Mucosa of descending colon (tissue), 3 donors: Measurements from ENCODE around the gene HDX. TPM values are rescaled to one million over a fixed set of nuclear protein-coding genes. Genes with fewer than 3 reads are reported as not detected.

ENCODE experiments used
- ATAC-seq: fragments of 200-7000 bp; cut with Tn5 transposase; one replicate; pipeline ENCODE4 v1.9.1; 2020; ENCODE audit warnings: mild to moderate bottlenecking, moderate library complexity
- DNase-seq, 3 donors: peaks; one replicate each; pipeline ENCODE4 v3.0.0-alpha.2; 2020
- H3K36me3 ChIP-seq: fragments of 200-600 bp; one replicate; pipeline ENCODE4 v1.8.0; 2021; ENCODE audit warnings: low read depth, mild to moderate bottlenecking
- H3K4me1 ChIP-seq: fragments of 200-600 bp; one replicate; pipeline ENCODE4 v1.8.0; 2021; ENCODE audit warnings: low read depth, mild to moderate bottlenecking
- H3K4me3 ChIP-seq: fragments of 200-600 bp; one replicate; pipeline ENCODE4 v1.8.0; 2021; ENCODE audit warnings: mild to moderate bottlenecking
- H3K9me3 ChIP-seq: fragments of 200-600 bp; one replicate; pipeline ENCODE4 v1.8.0; 2021; ENCODE audit warnings: mild to moderate bottlenecking
- CTCF ChIP-seq: fragments of 200-600 bp; IDR thresholded peaks from one replicate; pipeline ENCODE4 v1.8.0; 2022; ENCODE audit warnings: antibody characterized with exemption, mild to moderate bottlenecking
- intact Hi-C, 2 donors: fragments of 100-400 bp; cut with DNase I in 1 of 2; cut with micrococcal nuclease in 1 of 2; formaldehyde crosslinking; loops; one replicate each; pipeline versions ENCODE4 v1.11.0 to v1.11.1; 2022; cut with DNase I, micrococcal nuclease
- total RNA-seq, 3 donors: library from RNA; stranded (reverse); fragmentation: NEBNext Ultra II Directional in 2 of 3; extraction: Animal tissue kit (Norgen Biotek cat#: 25700) in 2 of 3; gene quantifications; one replicate each; pipeline versions ENCODE4 v1.2.1 to v1.2.4, GENCODE V29; 2021 to 2023
- donor health status: DM: no; HTN: no; CAD: no; lungs with moderate emphysema.
- donor health status: DM: no; HTN: no; CAD: no.
- donor health status: DM: no; HTN: yes; CAD: no.

The HDX gene
- total RNA-seq, 3 donors from 2014 or later: 2.0 to 8.6 (median 2.3) TPM

GRCh38 chrX:84362184-84362838, 139.9 kb downstream of the HDX start:
- Histone ChIP-seq H3K4me3 (no peak overlapping the region), H3K36me3 (no peaks in the 10 kb centered on the region), H3K9me3 (no peaks in the 10 kb centered on the region), H3K4me1 (no peaks in the 10 kb centered on the region)
- ATAC-seq (no peak), DNase-seq (no peak)
- intact Hi-C loops: no loop called here
- no peak for TF ChIP-seq CTCF

GRCh38 chrX:84358271-84358670, 144.0 kb downstream of the HDX start:
- DNase-seq: no peak
- Histone ChIP-seq H3K4me1 (no peaks in the 10 kb centered on the region), H3K4me3 (no peak overlapping the region), H3K9me3 (no peaks in the 10 kb centered on the region), H3K36me3 (no peaks in the 10 kb centered on the region)
- intact Hi-C loops: no loop called here
- ATAC-seq: no peak
- no peak for TF ChIP-seq CTCF

- intact Hi-C loops: no loop called here
- TF ChIP-seq CTCF: no peak
- H3K9me3 ChIP-seq: no peaks in the 10 kb centered on the region
Observed at GRCh38 chrX:84357296-84357695, 145.0 kb downstream of the HDX start.

DNA sequence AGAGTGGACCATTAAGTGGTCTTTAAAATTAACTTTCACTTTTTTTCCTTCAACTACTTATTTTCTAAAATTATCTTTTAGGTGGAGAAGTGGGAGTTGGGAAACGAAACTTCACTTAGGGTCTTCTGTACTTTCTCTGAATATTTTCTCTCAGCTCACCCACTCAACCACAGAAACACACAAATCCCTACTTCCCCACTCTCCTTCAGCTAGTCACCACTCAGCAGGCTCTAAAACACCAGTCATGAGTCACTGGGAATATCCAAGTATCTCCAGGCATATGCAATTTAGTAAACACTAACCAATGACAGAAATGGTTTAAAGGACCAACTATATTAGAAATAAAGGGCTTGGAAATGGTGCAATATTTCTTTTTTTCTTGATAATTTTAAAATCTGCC, 161.3 kb downstream of the HDX start:
- DNase-seq (no peak), ATAC-seq (no peak)
- no peak for TF ChIP-seq CTCF
- intact Hi-C loops: no loop called here
- no peaks in the 10 kb centered on the region for H3K36me3 ChIP-seq
- no peak overlapping the region for H3K4me3 ChIP-seq
- no peaks in the 10 kb centered on the region for H3K9me3 ChIP-seq
- peaks cover 2% of the 10 kb centered on the region for H3K4me1 ChIP-seq

More at GRCh38 chrX:84357296-84357695, 145.0 kb downstream of the HDX start:
- no peaks in the 10 kb centered on the region for H3K4me1 ChIP-seq
- ATAC-seq (no peak), DNase-seq (no peak)
- no peak overlapping the region for H3K4me3 ChIP-seq
- no peaks in the 10 kb centered on the region for H3K36me3 ChIP-seq

- H3K4me3 ChIP-seq: no peak overlapping the region
- DNase-seq: no peak
- no peak for TF ChIP-seq CTCF
- H3K36me3 ChIP-seq: no peaks in the 10 kb centered on the region
- ATAC-seq: peak; percentile 61
- H3K9me3 ChIP-seq: no peaks in the 10 kb centered on the region
- peaks cover 2% of the 10 kb centered on the region for H3K4me1 ChIP-seq
- intact Hi-C loops: no loop called here
Observed at GRCh38 chrX:84339507-84340364, 162.5 kb downstream of the HDX start.
